GM19395 (cell line): ENCODE data around the gene C1QTNF12.

Source experiments
- ATAC-seq: cut with Tn5 transposase; IDR thresholded peaks from one replicate; pipeline ENCODE4 v1.9.1; 2021; ENCODE audit warnings: mild to moderate bottlenecking, moderate library complexity; ENCODE audit not compliant: unreplicated experiment

C1QTNF12 gene, protein sequence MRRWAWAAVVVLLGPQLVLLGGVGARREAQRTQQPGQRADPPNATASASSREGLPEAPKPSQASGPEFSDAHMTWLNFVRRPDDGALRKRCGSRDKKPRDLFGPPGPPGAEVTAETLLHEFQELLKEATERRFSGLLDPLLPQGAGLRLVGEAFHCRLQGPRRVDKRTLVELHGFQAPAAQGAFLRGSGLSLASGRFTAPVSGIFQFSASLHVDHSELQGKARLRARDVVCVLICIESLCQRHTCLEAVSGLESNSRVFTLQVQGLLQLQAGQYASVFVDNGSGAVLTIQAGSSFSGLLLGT

GRCh38 chr1:1246577-1247340 is at the start of gene C1QTNF12:
Gene C1QTNF12, minus strand, starts transcription at chr1:1246722. Its CDS starts 32 bp downstream, at chr1:1246690.
- ATAC-seq, result no peak

GRCh38 chr1:1295154-1295923 is 48.8 kb upstream of the C1QTNF12 start:
- ATAC-seq, result no peak

DNA sequence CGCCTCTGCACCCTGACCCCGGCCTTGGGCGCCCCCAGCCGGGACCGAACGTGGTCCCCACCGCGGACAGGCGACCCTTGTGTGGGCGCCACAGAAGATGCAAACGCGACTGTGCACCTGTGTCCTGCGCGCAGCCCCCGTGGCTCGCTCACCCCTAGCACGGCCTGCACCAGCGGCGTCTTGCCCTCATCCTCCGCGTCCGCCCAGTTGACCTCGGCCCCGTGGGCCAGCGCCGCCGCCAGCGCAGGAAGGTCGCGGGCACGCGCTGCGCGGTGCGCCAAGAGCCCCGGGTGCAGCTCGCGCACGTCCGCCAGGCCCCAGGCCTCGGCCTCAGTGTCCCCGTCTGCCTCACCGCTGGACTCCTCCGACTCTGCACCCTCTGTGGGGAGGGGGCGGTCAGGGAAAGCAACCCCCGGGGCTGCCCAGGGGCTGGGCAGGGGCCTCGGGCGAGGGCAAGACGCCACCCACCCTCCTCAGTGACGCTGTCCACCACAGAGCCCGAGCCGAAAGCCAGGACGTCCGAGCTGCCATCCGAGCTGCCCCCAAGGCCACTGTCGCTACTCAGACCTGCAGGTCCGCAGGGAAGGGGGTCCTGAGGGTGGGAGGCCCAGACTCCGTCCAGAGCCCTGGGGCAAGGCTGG is 47.8 kb upstream of the C1QTNF12 start:
- ATAC-seq, result no peak

GRCh38 chr1:1293263-1294249 is 47.0 kb upstream of the C1QTNF12 start:
- no peak for ATAC-seq

GRCh38 chr1:1292851-1293250 is 46.3 kb upstream of the C1QTNF12 start:
- no peak for ATAC-seq

DNA sequence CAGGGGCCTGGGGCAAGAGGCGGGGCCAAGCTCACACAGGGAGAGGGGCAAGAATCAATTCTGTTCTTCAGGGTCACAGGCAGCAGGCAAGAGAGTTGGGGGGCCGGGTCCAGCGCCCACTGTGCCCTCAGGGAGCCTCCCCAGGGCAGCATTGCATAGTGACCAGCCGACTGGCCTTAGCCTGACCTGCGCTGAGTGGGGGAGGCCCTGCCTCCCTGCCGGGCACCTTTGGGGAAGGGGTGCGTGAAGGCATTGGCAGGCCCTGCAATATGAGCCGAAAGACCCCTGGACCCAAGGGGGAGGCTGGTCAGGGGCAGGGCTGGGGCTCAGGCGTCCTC is 45.9 kb upstream of the C1QTNF12 start:
- ATAC-seq, result no peak

DNA sequence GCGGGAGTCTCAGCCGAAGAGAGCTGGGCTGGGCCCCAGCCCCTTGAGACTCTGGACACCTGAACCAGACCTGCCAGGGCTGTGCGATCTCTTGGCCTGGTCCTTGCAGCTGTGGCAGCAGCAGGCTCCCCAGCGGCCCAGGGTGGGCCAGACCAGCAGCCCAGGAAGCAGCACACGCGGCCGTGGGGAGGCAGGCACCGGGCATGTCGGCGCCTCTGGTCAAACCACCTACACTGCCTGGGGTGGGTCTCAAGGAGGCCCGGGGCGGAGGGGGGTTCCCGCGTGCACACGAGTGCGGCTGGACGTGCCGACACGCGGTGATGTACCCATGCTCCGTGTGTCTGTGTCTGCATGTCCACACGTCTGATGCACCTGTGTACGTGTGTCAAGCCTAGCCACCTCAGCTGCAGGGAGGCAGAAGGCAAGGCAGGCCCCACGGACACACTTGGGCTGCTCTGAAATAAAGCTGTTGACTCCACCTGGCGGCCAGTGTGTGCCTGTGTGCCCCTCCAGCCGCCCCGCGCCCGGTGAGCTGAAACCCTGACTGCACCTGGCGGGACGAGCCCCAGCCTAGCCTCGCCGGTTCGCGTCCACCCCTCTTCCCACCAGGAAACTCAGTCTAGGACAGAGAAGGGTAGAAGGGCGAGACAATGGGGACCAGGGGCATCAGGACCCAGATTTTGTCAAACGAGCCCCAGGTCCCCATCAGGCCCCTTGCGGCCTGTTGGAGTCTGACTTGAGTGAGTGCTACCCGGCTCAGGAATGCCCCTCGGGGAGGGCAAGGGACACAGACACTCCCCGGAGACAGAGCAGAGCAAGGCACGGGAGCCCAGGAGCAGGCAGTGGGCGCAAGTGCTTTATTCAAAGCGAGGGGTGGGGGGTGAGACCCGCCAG is 45.3 kb upstream of the C1QTNF12 start:
- ATAC-seq, result no peak

- ATAC-seq, result no peak
Measured at GRCh38 chr1:1291023-1291528, 44.6 kb upstream of the C1QTNF12 start.

GRCh38 chr1:1290238-1290731 is 43.8 kb upstream of the C1QTNF12 start:
- ATAC-seq, result no peak

DNA sequence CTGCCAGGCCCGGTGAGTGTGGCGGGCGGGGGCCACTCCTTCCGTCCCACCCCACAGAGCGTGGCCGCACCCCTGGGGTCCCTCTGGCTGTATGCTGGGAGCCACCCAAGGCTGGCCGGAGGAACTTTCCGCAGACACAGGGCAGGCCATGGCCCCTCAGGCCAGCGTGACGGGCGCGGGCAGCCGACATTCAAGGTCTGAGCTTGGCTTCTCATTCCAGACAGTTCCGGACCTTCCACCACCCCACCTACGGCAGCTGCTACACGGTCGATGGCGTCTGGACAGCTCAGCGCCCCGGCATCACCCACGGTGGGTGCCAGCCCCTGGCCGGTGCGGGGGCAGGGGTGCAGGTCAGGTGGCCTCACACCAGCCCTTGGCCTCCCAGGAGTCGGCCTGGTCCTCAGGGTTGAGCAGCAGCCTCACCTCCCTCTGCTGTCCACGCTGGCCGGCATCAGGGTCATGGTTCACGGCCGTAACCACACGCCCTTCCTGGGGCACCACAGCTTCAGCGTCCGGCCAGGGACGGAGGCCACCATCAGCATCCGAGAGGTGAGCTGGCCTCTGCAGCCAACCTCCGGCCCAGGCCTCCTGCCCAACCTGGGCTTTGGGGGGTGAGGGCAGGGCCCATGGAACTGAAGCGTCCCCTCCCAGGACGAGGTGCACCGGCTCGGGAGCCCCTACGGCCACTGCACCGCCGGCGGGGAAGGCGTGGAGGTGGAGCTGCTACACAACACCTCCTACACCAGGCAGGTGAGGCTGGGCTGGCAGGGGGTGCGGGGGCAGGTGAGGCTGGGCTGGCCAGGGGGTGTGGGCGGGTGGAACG is 41.0 kb upstream of the C1QTNF12 start:
- no peak for ATAC-seq

DNA sequence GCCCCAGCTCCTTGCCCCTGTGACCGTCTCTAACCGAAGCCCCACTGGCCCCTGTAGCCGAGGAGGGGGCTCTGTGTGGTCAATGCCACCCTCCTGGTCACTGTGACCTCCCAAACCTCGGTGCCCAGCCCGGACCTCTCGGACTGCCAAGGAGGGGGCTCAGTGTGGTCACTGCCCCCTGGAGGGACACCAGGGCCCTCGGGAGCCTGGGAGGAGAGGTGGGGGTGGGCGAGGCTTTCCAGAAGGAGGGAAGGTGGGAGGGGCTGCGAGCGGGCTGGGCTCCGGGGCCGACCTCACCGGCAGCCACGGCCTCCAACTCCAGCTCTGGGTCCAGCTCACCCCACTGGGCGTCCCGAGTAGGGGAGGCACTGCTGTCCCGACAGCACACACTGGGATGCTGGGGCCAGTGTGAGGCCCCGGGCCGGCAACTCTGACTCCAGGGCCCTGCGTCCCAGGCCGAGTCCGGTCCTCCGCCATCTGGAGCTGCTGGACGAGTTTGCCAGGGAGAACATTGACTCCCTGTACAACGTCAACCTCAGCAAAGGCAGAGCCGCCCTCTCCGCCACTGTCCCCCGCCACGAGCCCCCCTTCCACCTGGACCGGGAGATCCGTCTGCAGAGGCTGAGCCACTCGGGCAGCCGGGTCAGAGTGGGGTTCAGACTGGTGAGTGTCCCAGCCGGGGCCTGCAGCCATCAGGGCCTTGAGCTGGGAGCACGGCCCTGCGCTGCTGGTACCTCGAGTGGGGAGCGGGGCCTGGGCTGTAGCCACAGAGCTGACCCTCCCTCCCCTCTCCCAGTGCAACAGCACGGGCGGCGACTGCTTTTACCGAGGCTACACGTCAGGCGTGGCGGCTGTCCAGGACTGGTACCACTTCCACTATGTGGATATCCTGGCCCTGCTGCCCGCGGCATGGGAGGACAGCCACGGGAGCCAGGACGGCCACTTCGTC is 40.1 kb upstream of the C1QTNF12 start:
- ATAC-seq, result no peak

DNA sequence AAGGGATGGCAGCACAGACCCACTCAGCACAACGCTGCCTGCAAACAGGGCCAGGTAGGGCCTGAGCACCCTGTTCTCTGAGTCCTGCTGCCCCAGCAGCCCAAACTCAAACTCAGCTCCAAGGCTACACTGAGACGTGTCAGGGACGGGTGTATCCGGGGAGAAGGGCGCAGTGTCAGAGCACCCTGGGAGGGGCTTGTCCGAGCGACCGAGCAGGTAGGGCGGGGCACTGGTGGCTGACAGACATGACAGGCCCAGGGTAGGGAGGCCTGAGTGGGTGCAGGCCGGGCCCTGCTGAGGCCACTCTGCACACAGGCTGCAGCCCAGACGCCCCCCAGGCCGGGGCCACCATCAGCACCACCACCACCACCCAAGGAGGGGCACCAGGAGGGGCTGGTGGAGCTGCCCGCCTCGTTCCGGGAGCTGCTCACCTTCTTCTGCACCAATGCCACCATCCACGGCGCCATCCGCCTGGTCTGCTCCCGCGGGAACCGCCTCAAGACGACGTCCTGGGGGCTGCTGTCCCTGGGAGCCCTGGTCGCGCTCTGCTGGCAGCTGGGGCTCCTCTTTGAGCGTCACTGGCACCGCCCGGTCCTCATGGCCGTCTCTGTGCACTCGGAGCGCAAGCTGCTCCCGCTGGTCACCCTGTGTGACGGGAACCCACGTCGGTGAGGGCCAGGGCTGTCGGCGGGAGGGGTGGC is 39.2 kb upstream of the C1QTNF12 start:
- no peak for ATAC-seq

DNA sequence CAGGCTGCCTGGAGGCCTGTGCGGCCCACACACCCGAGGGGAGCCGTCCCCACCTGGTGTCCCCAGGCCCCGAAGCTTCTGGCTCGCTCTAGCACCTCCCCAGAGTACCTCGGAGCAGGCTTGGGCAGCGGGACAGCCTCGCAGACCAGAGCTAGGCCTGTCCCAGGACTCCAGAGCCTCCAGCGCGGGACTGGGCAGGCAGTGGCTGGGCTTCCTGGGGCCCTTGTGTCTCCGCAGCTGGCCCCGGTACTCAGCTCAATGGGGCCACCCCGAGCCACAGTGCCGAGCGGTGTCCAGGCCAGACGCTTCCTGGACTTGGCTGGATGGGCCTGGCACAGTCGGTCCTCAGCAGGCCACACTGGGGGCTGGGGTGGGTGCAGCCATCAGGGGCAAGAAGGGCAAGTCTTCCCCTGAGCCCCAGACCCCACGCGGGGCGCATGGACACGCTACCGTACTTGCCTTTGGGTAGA is 38.6 kb upstream of the C1QTNF12 start:
- no peak for ATAC-seq

- no peak for ATAC-seq
Measured at GRCh38 chr1:1284221-1285101, 37.9 kb upstream of the C1QTNF12 start.

GRCh38 chr1:1283821-1284220 is 37.3 kb upstream of the C1QTNF12 start:
- ATAC-seq, result no peak
